Measurements from ENCODE around the gene SEC16A.

SEC16A gene

GRCh38 chr9:136504512-136505348, 21.9 kb upstream of the SEC16A start:
- no peak for DNase-seq (ENCODE audit: low read depth)

GRCh38 chr9:136502940-136503550, 20.2 kb upstream of the SEC16A start:
- DNase-seq (ENCODE audit: low read depth) = no peak

DNA sequence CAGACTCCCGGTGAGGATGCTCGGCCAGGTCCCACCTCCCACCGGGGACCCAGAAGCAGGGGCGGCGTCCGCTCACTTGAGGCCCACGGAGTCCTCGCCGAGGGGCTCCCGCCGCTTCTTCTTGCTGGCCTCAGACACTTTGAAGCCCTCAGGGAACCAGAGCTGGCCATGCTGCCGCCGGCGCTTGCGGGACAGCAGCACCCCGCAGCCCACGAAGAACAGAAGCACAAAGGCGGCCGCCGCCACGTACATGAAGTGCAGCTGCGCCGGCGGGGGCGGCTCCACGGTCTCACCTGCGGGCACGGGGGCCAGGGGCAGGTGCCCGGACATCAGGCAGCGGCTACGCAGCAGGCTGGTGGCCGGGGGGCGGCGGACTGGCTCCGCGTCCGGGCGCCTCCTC, 19.4 kb upstream of the SEC16A start:
- no peak for DNase-seq (ENCODE audit: low read depth)

DNA sequence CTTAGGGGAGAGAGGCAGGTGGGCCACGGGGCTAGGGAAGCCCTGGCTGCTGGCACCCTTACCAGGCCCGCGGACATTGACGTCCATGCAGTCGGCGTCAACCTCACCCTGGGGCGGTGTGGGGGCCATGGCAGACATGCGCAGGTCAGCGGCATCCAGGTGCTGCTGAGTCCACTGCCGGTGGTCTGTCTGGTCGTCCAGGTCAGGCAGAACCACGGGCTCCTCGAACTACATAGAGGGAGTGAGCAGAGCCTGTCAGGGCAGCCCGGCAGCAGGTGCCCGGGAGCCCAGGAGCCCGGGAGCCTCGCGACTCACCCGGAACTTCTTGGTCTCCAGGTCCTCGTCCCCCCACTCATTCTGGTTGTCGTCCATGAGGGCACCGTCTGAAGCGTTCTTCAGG, 18.8 kb upstream of the SEC16A start:
- no peak for DNase-seq (ENCODE audit: low read depth)

DNA sequence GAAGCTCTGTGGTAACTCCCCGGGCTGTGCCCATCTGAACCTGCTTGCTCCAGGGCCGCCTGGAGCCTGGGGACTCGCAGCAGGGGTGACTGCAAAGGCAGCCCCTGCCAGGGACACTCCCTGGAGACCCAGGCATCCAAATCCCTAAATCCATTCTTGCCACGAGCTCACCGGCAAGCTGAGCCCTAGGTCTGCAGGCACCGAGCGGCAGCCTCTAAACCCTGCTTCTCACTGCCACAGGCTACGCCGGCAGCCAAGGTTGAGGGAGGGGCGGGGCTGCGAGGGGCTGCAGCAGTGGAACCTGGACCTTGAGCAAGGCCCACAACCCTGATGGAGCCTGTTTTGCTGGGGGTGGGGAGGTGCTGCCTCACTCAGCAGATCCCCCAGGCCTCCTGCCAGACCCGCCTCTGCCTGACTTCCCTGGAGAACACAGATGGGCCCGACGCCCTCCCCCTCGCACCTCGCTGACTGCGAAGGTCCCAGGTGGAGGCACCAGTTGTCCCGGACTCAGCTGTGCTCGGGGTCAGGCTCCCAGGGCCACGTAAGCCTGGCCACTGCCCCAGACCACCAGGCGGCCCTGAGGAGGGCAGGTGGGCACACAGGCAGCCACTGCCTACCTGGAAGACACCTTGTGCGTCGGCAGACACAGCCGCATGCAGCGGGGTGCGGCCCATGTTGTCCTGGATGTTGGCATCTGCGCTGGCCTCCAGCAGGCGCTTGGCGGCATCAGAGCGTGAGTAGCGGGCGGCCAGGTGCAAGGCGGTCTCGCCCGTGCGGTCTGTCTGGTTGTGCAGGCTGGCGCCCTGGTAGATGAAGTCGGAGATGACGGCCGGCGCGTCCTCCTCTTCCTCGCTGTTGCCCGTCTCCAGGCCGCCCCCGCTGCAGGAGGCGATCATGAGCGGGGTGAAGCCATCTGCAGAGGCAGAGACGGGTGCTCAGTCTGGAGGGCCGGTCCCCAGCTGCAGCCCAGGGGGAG, 17.4 kb upstream of the SEC16A start:
- no peak for DNase-seq (ENCODE audit: low read depth)

GRCh38 chr9:136499071-136499934, 16.5 kb upstream of the SEC16A start:
- DNase-seq (ENCODE audit: low read depth) = no peak

- DNase-seq (ENCODE audit: low read depth) = no peak
Observed at GRCh38 chr9:136497916-136498695, 15.3 kb upstream of the SEC16A start.

DNA sequence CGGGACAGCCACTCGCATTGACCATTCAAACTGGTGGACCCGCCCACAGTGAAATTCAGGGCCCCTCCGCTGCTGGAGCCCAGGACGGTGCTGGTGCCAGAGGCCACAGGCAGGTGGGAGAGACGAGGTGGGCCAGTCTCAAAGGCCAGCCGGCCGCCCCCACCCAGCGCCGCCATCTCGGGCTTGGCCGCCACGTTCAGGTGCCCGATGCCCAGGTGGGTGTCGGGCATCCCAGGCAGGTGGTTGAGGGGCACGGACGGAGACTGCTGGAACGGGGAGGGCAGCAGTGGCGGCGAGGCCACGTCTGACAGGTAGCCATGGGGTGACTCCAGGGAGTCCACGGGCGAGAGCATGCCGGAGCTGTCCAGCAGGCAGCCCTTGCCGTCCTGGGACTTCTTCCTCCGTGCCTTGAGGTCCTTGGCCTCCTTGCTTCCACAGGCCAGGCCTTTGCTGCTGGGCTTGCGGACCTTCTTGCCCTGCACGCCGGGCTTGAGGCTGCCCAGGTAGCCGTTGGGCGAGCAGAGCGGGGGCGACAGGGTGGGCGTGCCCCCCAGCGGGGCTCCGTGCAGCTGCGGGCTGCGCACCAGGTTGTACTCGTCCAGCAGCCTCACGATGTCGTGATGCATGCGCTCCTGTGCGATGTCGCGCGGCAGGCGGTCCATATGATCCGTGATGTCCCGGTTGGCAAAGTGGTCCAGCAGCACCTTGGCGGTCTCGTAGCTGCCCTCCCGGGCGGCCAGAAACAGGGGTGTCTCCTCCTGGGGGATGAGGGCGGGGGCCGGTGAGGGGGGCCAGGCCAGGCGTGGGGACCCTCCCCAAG, 14.2 kb upstream of the SEC16A start:
- no peak for DNase-seq (ENCODE audit: low read depth)

DNA sequence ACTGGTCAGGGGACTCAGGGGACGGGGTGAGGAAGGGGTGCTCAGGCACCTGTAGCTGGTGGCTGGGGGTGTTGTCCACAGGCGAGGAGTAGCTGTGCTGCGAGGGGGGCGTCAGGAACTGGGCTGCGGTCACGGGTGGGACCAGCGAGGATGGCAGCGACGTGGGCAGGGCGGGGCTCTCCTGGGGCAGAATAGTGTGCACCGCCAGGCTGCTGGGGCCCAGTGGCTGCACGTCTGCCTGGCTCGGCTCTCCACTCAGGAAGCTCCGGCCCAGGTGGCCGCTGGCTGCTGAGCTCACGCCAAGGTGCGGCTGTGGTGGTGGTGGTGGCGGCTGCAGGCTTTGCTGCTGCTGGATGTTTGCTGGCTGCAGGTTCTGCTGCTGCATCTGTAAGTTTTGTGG, 13.3 kb upstream of the SEC16A start:
- DNase-seq (ENCODE audit: low read depth) = no peak

- DNase-seq (ENCODE audit: low read depth) = no peak
Observed at GRCh38 chr9:136495238-136495800, 12.5 kb upstream of the SEC16A start.

DNA sequence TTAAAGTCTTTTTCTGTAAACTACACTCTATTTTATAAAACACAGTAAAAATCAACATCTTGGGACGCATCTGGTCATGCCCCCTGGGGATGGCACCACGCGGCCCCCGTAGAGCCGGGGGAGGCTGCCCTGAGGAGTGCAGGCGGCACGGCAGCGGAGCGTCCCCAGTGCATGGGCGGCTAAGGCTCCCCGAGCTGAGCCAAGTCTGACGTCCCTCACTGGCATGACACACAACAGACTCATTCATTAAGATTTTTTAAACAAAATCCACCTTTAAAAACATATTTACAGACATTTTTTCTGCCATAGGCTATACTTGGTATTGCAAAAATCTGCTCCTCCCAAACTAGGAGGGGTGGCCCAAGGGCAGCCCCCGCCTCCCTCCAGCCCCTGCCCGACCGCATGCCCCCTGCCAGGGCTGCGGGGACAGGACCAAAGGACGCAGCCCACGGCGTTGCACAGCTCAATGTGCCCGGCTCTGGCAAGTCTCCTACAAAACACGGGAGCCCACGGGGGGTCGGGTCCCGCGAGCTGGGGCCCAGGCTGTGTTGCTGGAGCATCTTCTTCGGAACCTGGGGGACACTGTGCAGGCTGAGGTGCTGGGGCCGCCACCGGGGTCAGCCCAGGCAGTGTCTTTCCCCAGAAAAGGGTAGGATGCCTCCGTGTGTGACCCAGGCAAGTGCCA, 11.8 kb upstream of the SEC16A start:
- no peak for DNase-seq (ENCODE audit: low read depth)

- no peak for DNase-seq (ENCODE audit: low read depth)
Observed at GRCh38 chr9:136494012-136494411, 11.2 kb upstream of the SEC16A start.

GRCh38 chr9:136493567-136493971, 10.7 kb upstream of the SEC16A start:
- no peak for DNase-seq (ENCODE audit: low read depth)

DNA sequence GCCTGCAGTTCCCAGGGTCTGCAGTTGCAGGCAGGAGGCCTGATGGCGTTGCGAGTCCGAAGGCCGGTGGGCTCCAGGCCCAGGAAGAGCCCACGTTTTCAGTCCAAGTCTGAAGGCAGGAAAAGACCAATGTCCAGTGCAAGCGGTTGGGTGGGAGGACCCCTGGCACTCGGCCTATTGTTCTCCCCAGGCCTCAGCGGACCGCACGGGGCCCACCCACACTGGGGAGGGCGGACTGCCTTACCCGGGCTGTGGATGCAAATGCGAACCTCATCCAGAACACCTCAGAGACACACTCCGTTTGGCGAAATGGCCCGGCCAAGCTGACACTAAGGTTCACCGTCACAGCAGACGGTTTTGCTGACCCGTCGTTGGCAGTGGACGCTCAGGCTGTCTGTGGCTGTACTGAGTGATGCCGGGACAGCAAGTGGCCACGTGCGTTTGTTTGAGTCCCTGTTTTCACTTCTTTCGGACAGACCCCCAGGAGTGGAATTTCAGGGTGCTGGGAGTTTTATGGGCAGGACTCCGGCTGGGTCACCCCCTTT, 10.2 kb upstream of the SEC16A start:
- no peak for DNase-seq (ENCODE audit: low read depth)

DNA sequence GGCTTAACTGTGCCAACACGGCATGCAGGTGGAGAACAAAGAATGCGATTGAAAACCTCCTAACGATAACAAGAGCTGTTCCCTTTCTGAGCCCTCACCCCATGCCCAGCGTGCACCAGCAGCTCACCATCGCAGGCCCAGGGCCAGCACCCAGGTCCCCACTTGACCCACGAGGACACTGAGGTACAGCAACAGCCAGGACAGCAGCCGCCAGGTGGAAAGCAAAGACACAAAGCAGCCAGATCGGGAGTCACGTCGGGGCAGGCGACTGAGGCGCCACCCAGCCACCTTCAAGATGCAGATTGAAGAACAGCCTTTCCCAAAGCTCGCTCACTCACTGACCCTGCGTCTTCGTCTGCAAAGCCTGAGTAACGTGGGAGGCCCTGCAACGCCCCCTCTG, 6.9 kb upstream of the SEC16A start:
- DNase-seq (ENCODE audit: low read depth) = no peak

DNA sequence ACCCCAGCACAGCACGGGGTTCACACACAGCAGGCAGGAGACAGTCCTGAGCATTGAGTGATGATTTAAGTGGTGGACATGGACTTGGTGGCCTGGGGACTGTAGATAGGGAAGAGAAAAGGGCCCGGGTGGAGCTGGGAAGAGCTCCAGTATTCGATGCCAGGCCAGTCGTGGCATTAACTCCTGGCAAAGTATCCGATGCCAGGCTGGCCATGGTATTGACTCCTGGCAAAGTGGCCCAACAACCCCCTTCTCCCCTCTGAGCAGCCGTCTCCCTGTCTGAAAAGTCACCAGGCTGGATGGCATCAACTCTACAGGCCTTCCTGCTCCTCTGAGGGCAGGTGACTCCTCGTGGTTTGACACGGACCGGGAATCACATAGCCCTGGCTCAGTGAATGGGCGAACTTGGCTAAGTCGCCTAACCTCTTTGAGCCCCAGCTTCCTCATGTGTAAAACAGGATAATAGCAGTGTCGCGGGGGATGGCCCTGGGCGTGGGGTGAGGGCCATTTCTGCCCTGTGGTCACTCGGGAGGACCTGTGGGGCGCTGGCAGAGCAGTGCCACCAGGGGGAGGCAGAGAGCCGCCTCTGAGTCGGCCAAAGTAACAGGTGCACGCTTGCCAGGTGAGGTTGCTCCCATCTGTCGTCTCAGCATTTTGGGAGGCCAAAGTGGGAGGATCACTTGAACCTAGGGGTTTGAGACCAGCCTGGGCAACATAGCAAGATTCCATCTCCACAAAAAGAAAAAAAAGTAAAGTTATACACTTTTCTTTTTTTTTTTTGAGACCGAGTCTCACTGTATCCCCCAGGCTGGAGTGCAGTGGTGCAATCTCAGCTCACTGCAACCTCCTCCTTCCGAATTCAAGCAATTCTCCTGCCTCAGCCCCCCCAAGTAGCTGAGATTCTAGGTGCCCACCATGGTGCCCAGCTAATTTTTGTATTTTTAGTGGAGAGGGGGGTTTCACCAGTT, 5.7 kb upstream of the SEC16A start:
- DNase-seq (ENCODE audit: low read depth) = no peak

DNA sequence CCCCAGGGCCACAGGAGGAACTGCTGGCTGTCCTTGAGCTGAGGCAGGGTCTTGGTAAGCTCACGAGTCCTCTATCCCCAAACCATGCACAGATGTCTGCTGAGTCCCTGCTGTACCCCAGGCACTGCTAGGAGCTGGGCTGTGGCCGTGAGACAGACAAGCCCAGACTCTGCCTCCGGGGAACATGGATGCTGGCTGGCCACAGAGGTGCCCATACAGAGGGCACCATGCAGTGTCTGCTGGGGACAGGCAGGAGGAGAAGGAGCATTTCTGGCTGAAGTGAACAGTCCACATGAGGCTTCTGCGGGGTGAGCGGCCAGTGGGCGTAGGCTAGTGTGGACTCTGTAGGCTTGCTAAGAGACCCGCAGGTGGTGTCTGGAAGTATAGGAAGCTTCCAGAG, 4.8 kb upstream of the SEC16A start:
- no peak for DNase-seq (ENCODE audit: low read depth)
